Hematopoietic multipotent progenitor cell treated with erythropoietin and hydrocortisone succinate and interleukin-3 and kit ligand, for 6 days (in vitro differentiated cells): ENCODE results near the gene MLIP.
A peak's percentile ranks its signal among the peaks of the same experiment; 100 is the strongest.
"Not testable (repeated sequence)": the region's sequence is repeated elsewhere in the genome, so short reads cannot be mapped to it uniquely, and the experiment has no call there.

Experiments
- DNase-seq: peaks from one replicate; pipeline ENCODE4 v3.0.0-alpha.2; 2015

MLIP gene

DNA sequence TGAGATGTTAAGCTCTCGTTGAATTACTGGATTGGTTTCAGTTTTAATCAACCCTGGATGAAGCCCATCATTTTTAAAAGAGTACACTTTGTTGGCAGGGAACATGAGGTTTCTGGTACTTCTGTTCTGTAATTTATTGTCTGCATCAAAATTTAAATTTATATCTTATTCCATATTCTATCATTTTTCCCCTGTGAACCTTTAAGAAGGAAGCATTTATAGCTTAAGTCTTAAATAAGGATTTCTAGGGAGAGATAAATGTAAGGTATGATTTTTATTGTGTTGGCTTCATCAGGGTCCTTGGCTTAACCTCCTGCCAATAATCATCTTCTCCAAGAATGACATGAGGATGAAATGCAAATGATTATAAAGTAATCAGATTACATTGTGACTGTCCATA, 40.6 kb downstream of the MLIP start:
- DNase-seq = no peak

DNA sequence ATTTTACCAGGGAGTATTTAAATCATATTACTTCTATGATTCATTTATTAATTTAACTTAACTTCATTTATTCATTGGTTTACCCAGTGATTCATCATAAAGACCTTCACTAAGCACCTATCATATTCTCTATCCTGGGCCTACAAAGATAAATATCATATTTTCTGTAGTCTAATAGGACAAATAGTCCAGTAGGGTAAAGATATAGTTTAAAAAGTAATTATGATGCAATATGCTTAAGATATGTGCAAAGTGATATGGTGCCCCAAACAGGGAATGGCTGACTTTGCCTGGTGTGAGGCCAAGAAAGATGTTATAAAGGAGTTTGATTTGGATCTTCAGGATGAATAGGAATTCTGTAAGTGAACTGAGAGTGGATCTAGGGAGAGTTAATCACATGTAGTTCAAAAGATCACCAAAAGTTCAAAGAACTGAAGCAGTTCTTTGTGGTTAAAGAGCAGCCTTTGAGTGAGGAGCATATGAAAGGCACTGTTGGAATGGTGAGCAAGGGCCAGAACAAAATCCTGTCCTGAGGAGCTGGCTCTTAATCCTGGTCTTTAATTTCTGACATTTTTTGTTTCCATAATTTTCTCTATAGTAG, 45.5 kb downstream of the MLIP start:
- DNase-seq = no peak

DNA sequence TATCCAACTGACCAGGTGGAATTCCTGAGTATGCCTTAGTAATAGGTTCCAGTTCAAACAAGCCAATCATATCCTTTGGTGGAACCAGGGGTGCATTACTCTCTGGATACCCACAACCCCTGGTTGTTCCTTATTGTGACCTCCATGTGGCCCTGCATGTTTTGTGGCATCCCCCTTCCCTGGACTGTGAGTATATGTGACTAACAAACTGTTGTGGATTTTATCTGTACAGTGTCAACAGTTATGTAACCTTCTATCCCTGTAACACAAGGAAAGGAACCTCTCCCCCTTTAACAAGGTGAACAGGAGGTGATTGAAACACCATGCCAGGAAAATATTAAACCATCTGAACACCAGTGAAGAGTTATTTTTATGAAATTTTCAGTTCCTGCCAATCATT, 46.2 kb downstream of the MLIP start:
- DNase-seq = no peak

DNA sequence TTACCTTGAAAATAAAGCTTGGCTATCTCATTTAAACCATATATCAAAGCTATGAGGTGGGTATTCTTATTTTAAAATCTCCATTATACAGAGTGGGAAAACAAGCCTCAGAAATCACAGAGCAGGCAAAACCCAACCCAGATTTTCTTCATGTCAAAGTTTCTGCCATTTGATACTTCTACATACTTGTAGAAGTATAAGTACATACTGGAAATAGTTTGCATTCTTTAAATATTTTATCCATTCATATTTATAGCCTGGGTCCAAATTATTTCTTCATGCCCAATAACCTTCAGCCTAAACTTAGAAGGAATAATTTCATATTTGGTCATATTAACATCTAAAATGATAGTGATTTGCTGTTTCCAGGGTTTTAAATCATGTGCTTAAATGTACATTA, 61.8 kb downstream of the MLIP start:
- no peak for DNase-seq

DNA sequence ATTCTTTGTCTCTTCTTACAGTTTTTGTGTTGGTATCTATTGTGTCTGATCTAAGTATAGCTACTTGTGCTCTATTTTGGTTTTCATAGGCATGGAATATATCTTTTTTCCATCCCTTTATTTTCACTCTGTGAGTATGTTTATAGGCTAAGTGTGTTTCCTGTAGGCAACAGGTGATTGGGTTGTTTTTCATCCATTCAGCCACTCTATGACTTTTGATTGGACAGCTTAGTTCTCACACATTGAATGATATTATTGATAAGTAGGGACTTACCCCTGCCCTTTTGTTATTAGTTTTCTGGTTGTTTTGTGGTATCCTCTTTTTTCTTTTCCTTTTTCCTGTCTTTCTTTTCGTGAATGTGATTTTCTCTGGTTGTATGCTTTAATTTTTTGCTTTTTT, 67.9 kb downstream of the MLIP start:
- DNase-seq = no peak

DNA sequence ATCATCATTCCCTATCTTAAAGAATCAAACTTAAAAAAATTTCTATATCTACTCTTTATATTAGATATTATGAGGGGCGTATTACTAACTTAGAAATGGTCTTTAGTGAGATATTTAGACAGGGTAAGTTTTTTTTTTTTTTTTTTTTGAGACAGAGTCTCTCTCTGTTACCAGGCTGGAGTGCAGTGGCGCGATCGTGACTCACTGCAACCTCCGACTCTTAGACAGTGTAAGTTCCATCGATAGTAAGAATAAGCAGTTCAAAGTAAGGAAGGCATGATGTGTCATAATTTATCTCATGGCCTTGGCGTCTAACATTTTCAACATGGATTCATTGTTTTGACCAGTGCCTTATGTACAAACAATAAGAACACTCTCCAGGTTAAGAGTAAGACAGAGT, 72.4 kb downstream of the MLIP start:
- no peak for DNase-seq

DNA sequence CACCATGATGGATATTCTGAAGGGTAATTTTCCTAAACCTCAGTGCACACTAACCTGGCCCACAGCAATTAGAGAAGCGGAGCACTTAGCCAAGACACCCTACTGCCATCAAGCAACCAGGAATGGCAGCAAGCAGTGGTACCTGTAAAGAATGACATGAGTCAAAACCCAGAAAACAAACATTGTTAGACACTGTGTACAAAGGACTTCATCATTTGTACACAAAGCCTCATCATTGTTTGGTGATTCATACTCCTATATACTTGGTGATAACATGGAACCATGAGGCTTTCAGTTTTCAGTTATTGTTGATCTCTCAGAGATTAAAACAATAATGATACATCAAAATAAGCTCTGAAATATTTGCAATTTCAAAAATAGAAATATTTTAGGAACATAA, 74.6 kb downstream of the MLIP start:
- DNase-seq = no peak

DNA sequence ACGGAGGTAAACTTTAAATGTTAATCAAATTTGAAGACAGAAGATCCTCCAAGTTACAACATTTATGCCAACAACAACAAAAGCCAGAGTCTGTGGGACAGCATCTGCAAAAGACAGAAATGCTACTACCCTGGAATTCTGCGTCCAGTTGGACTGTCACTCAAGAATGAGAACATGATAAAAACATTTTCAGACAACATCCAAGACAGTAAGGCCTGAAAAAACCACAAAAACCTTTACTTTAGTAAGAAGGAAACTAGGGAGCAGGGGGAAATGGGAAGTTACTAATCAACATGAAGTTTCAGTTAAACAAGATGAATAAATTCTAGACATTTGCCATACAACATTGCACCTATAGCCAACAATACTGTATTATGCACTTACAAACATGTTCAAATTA, 77.6 kb downstream of the MLIP start:
- no peak for DNase-seq

DNA sequence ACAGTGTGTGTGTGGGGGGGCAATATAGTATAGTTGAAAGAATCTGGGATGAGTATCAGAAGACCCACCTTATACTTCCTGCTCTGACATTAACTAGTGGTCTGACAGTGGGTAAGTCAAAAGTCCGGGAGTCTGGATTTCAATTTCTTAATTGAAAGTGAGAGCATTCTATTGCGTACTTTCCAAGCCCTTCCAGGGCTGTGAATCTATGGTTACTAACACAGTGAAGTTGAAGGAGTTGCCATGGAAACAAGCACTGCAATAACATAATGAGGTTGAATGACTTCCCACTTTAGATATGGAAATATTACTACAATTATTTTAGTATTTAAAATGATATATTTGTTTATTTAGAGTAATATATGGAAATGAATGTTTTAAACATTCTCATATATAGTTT, 80.2 kb downstream of the MLIP start:
- DNase-seq = no peak

DNA sequence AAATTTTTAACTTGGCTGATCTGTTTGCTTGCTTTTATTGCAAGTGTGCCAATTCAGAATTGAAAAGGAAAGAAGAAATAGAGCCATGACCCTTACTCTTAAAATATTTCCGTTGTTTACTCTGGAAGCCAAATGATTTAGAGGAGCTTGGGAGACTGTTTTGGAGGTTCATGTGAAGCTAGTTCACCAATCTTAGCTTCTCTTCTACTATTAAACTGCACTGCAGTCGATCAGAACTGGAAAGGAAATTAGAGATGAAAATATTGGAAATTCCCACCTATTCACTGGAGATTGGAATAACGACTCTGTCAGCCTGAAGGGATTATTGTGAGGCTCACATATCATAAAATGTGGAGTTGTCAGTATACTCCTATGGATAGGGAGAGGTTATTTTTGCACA, 81.8 kb downstream of the MLIP start:
- no peak for DNase-seq

DNA sequence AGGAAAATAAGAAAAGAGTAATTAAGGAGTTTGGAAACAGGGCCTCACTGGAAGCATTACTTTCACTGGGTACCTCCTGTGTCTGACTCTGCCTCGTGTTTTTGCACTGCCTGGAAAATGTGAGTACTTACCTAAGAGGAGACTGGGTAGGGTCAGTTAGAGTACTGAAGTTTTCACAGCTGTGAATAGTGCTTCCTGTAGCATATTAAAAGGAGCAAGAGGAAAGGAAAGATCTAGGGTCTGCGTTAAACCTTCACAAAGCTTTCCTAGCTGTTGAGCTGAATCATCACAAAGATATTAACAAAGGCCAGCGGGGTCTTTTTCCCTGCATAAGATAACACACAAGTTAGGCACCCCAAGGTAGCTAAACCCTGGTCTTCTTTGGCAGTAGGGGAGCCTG, 82.3 kb downstream of the MLIP start:
- no peak for DNase-seq

DNA sequence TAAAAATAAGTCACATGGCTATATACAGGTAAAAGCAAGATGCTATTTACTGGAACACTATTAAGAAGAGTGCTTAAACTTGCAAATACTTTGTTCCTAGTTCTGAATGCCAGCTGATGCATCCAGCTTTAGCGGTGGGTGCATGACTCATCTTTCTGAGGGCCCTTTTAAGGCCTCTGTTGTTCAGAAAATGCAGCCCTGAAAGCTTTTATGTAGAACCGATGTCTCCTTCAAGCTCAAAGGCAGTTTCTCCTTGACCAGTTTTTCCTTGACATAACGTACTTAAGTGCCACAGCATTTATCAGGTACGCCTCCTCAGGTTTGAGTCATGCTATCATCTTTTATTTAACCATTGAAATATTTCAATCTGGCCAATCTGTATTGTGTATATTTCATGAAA, 82.8 kb downstream of the MLIP start:
- no peak for DNase-seq

DNA sequence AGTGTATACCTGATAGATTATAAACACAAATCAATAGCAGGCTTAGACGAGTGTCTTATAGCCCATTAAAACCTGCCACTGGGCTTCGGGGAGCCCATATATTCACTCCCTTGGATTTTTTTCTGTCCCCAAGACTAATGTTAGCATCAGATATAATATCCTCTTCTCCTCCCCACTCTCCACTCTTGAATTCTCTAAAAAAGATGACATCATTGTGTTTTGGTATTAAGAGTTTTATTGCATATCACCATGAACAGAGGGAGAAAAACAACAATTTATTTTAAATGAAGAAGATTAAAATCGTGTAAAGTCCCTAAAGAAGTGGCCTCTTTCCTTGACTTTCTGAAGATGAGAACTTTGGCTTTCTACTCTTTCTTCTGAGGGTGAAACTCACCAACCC, 84.4 kb downstream of the MLIP start:
- DNase-seq = no peak

DNA sequence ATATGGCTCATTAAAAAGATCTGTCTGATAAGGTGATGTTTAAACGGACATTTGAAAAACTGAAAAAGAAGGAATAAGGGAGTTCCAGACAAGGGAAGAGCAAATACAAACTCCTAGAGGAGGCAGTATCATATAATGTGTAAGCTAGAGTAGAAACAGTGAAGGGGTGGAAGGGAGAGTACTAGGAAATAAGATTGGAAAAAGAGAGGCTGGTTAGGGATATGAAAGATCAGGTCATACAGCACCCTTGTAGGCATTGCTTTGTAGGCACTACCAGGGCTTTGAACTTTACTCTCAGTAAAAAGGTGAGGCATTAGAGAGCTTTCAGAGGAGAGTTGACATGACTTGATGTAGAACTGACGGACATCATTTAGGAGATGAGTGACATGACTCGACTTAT, 85.7 kb downstream of the MLIP start:
- DNase-seq = no peak

DNA sequence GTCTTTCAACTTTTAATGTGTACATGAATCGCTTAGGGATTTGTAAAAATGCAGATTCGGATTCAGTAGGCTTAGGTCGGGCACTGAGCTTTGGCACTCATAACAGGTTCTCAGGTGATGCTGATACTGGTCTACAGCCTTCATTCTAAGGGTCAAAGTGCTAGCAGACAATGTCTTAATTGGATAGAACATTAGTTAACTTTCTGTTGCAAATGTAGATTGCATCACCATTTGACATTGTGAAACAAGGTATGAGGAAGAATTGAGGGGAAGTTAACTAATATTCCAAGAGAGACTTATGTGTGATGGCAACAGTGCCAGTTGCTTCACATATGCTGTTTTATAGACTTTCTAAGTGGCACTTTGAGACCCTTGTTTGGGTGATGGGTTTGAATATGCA, 86.9 kb downstream of the MLIP start:
- peak; percentile 22 for DNase-seq

DNA sequence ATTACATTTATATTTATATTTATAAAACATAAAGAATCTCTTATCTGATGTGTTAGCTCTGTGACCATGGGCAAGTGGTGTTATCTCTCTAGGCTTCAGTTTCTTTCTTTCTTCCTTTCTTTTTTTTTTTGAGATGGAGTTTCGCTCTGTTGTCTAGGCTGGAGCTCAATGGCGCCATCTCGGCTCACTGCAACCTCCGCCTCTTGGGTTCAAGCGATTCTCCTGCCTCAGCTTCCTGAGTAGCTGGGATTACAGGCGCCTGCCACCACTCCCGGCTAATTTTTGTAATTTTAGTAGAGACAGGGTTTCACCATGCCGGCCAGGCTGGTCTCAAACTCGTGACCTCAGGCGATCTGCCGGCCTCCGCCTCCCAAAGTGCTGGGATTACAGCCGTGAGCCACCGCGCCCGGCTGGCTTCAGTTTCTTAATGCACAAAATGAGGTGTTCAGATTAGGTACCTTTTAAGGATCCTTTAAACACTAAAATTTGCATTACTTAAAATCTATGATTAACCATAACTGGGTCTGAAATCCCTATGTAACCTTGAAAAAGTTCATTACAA, 92.3 kb downstream of the MLIP start:
- DNase-seq = not testable (repeated sequence)

DNA sequence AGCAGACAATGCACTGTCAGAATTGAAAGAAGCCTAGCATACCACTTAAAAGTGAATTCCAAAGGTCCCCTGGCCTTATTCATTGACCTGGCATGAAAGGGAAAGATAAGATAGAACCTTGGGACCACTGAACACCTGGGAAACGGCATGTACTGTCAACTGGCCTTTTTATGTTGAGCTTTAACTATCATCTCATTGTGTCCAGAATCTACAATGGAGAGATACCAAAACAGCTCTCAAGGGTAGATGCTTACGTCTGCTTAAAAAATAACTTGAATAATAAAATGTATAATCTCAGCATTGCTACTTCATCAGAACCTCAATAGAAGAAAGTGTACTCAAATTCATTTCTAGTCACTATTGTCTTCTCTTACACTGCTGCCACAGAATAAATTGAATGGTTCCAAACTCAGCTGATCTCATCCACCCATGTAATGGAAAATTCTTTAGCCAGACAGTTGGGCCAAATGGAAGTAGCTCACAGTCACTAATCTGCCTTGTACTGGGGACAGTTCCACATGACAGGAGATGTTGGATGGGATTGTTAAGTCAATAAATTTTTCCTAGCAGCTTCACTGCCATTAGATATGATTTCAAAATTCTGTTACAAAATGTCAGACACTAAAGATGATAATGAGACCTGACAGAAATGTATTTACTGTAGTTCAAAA, 93.8 kb downstream of the MLIP start:
- DNase-seq = no peak

DNA sequence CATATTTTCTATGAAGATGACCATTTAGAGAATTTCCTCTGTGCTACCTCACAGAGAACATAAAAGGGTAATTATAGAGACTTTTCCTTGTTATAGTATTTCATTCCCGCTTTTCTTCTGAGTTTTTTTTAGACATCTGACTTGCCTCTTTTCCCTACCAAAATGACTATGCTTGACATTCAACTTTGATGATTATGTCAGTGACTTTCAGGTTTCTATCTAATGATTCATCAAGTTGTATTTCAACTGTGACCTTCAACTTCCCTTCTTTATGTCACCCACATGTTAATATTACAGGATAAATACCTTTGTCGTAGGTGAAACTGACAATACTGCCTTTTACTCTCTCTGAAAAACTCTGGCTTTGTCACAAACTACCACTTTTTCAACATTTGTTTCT, 95.3 kb downstream of the MLIP start:
- DNase-seq = no peak

DNA sequence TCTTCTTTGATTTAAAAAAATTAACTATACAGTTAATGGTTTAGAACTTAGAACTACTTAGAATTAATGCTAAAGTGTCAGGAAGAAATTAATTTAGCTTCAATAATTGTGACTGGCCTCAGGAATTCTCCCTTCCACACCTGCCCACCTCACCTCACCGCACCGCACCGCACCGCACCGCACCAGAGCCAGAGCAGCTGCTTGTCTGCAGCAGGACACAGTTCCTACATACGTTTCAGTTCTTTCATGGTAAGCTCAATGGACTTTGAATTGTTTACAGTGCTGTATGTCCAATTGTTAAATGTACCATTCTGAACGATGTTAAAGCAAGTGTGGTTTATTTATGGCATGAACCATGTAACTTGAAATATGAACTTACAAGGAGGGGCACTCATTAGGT, 98.7 kb downstream of the MLIP start:
- not testable (repeated sequence) for DNase-seq

DNA sequence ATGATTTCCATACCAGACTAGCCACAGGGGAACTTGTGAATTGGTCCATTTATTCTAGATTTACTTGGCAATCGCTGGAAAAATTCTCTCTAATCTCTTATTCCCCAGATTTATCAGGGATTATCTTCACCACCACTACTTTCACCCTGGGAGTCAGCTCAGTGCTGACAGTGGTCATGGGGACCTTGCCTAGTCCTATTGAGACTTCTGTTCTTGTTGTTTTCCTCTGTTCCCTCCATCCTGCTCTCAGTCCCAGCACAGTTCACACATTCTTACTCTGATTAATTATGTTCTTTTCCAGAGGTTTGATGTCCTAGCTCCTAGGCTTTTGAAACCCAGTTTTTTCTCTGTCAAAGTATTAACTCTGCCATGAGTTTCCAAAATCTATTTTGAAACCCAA, 103.0 kb downstream of the MLIP start:
- DNase-seq = no peak

DNA sequence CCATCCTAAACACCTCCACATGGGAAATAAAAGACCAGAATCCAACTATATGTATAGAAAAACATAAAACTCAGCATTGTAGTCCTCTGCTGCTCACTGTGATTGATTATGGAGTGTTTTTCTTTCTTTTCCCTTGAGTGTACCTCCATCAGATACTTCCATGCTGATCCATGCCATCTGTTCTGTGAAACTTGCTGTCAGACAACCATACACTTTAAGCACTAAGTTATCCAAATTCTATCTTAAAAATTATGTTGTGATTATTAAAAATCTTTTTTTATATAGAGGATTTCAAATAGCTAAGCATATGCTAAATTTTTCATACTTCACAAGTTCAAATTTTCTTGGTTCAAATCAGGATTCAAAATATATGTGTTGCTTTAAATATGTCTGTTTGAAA, 105.1 kb downstream of the MLIP start:
- DNase-seq = no peak

DNA sequence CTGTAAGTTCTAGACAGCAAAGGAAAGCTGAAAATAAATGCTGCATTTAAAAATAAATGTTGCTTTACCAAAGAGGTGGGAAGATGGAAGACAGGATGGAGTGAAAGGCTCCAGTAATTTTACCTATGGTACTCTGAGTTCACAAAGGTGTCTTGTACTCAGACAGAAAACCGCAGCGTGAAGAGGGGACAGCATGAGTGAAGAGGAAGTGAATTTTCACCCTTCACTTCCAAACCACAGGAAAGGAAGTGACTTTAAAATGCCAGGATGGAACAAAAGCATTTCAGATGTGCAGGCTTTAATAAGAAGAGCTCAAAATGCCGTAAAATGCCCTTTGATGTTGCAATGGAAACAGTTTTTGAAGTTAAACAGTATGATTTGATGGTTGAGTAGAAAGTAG, 105.8 kb downstream of the MLIP start:
- no peak for DNase-seq

DNA sequence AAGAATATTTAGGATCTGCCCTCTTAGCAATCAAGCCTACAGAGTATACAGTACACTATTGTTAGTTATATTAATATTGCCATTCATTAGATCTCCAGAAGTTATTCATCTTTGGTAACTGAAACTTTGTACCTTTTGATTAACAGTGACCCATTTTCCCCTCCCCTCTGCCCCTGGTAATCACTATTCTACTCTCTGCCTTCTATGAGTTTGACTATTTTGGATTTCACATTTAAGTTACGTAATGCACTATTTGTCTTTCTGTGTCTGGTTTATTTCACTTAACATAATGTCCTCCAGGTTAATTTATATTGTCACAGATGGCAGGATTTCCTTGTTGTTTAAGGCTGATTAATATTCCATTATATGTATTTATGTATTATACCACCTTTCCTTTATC, 111.0 kb downstream of the MLIP start:
- DNase-seq = no peak

DNA sequence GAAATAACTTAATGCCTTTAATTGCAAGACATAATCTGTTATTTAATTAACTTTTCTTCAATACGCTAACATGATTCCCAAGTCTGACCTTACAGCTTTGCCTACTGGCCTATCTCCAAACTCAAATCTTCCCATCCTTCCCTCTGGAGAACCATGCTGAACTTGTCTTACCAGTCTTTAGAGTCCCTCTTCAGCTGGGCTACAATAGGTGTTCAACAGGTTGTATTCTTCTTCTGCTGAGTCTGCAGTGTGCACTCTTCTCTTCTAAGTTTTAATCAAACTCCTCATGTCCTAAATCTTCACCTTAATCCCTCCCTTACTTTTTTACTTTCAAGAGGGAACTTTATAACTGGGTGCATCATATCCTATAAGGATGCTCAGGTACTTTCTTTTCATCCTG, 121.5 kb downstream of the MLIP start:
- no peak for DNase-seq

DNA sequence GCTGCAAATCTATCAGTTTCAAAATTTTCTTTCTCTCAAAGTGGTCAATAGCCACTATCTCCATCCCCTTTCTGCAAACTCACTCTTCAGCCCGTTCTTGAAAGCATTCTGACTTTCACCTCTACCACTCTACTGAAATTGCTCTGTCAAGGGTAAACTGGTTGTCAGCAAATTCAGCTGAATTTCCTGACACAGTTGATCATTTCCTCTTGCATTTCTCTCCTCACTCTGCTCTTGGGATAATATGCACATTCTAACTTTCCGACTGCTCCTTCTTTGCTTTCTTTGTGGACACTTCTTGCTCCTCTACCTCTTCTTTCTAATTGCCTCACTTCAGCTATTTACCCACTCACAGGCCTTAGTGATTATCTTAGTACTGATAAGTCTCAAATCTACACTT, 123.3 kb downstream of the MLIP start:
- DNase-seq = no peak
